Measurements from ENCODE around the gene NKX6-2. TPM values are rescaled to one million over a fixed set of nuclear protein-coding genes. Genes with fewer than 3 reads are reported as not detected.
"Not testable (repeated sequence)": the region's sequence is repeated elsewhere in the genome, so short reads cannot be mapped to it uniquely, and the experiment has no call there.

The NKX6-2 gene
- total RNA-seq, 1 donor from 2014 or later, result not detected

DNA sequence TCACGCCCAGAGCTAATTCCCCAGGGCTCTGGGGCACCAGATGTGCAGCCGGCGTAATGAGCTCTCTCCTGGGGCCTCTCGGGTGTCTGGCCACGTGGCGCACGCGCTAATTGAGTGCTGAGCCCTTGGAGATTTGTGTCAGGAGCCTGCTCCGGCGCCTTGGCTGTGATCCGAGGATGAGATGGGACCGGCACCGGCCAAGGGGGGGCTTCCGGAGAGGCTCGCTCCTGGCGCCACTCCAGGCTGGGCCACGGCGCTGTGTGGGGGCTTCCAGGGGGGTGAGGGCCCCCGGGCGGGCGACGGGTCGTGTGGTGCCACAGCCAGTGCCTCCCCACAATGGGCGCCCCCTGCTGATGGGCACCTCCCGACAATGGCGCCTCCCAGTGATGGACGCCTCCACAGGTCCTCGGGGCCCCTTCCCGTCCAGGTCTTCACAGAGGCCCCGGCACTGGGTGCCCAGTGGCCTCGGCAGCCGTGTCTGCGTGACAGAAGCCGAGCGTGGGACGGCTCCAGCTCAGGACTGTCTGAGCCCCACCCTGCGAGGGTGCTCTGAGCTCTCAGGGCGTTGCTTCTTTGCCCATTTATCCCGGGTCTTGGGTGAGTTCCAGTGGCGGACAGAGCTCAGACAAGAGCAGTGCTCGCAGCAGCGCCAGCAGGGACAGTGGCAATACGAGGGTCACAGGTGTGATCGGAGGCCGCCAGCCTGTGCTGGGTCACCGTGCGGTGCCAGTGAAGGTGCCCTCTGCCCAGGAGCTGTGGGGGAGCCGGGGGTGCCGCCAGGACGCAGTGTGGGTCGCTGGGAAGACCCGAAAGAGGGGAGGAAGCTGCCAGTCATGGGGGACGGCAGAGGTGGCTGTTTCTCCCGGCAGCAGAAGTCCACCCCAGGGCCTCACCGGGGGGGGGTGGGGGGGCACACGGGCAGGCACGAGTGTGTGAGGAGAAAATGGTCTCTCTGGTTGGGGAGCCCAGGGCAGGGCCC lies 8.2 kb upstream of the NKX6-2 start:
- Mint-ChIP-seq H3K27me3 (ENCODE audit: low read depth) (peaks cover 24% of the 10 kb centered on the region), H3K4me1 (ENCODE audit: low read depth) (no peaks in the 10 kb centered on the region), H3K9me3 (ENCODE audit: low read depth) (no peaks in the 10 kb centered on the region), H3K36me3 (ENCODE audit: low read depth) (no peaks in the 10 kb centered on the region), H3K4me3 (ENCODE audit: unreplicated experiment) (no peak overlapping the region), H3K27ac (ENCODE audit: unreplicated experiment) (no peak overlapping the region)
- TF ChIP-seq CTCF (IDR thresholded peaks at IDR 0.05), result no peak
- DNase-seq (ENCODE audit: low spot score), result no peak

DNA sequence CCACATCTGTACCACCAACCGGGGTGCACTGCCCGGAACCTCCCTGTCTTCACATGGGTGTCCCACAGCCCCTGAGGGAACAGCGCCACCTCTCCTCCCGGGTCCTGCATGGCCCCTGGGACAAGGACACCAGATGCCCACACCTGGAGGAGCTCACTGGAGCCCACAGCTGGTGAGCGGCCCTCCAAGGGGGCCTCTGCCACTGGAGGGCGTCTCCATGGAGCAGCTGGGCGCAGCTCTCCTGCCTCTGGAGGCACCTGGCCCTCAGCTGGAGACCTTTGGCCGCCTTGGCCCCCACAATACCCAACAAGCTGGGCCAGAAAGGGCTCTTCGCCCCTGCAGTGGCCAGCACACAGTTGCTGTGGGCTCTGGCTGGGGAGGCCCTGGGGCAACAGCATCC lies 7.3 kb upstream of the NKX6-2 start:
- no peak for DNase-seq (ENCODE audit: low spot score)
- Mint-ChIP-seq H3K36me3 (ENCODE audit: low read depth) (no peaks in the 10 kb centered on the region), H3K4me1 (ENCODE audit: low read depth) (no peaks in the 10 kb centered on the region), H3K4me3 (ENCODE audit: unreplicated experiment) (no peak overlapping the region), H3K27ac (ENCODE audit: unreplicated experiment) (no peak overlapping the region), H3K27me3 (ENCODE audit: low read depth) (peaks cover 24% of the 10 kb centered on the region), H3K9me3 (ENCODE audit: low read depth) (no peaks in the 10 kb centered on the region)
- no peak for TF ChIP-seq CTCF (IDR thresholded peaks at IDR 0.05)

DNA sequence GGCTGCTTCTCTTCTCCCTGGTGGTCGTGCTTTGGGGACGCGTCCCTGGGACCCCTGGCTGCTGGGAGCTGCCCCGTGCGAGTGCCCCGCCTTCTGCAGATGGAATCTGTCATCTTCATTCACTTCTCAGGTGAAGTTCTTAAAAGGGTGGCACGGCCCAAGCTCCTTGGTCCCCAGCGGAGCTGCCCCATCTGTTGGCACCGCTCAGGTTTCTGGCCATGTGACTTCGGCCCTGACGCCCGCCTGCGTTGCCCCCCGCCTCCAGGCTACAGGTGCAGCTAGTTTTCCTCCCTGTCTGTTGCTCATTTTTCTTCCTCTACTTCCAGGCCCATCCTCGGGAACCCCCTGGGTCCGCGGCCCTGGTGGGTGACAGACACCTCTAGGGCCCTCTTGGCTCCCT lies 6.8 kb upstream of the NKX6-2 start:
- Mint-ChIP-seq H3K36me3 (ENCODE audit: low read depth) (no peaks in the 10 kb centered on the region), H3K4me3 (ENCODE audit: unreplicated experiment) (no peak overlapping the region), H3K27me3 (ENCODE audit: low read depth) (peaks cover 24% of the 10 kb centered on the region), H3K4me1 (ENCODE audit: low read depth) (no peaks in the 10 kb centered on the region), H3K27ac (ENCODE audit: unreplicated experiment) (no peak overlapping the region), H3K9me3 (ENCODE audit: low read depth) (no peaks in the 10 kb centered on the region)
- DNase-seq (ENCODE audit: low spot score), result no peak
- no peak for TF ChIP-seq CTCF (IDR thresholded peaks at IDR 0.05)

- not testable (repeated sequence) for H3K27ac Mint-ChIP-seq (ENCODE audit: unreplicated experiment); H3K36me3 Mint-ChIP-seq (ENCODE audit: low read depth); H3K4me3 Mint-ChIP-seq (ENCODE audit: unreplicated experiment); DNase-seq (ENCODE audit: low spot score); H3K4me1 Mint-ChIP-seq (ENCODE audit: low read depth); H3K9me3 Mint-ChIP-seq (ENCODE audit: low read depth)
- peaks cover 20% of the 10 kb centered on the region for H3K27me3 Mint-ChIP-seq (ENCODE audit: low read depth)
These were observed 6.2 kb upstream of the NKX6-2 start for GRCh38 chr10:132792099-132792498.

DNA sequence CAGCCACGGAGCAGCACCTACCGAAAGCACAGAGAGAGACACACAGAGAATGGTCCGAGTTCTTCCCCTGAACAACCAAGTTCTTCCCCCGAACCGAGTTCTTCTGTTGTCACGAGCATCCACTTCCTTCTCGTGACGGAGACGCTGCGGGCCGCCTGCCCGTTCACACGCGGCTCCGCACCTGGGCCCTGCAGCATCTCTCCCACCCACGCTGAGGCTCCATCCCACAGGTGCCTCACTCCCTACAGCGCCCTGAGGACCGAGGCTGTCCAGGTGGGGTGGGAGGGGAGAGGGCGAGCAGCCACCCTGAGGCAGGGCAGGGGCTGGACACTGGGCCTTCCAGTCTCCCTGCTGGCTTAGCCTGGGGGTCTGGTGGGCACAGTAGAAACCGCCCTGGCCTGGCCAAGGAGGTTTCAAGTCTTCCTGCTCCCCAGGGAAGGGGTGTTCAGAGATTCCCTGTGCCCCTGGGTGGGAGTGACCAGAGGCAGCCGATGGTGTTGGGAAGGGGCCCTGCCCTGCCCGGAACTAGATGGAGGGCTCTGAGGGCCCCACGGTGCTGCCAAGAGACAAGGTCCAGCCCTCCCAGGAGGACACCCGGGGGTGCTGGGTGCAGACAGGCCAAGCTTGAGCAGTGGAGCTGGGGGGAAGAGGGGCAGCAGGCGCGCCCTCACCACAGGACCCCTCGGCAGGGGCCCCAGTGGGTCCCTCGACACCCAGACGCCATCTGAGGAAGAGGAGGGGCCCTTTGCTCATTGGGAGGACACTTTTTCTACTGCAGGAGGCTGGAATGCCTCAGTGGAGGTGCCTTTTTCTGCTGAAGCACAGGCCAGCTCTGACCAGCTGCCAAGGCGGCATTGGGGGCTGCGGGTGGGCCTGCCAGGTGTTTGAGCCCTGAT lies 5.2 kb upstream of the NKX6-2 start:
- no peaks in the 10 kb centered on the region for H3K4me1 Mint-ChIP-seq (ENCODE audit: low read depth)
- H3K4me3 Mint-ChIP-seq (ENCODE audit: unreplicated experiment), result no peak overlapping the region
- H3K27me3 Mint-ChIP-seq (ENCODE audit: low read depth), result peaks cover 17% of the 10 kb centered on the region
- H3K9me3 Mint-ChIP-seq (ENCODE audit: low read depth), result no peaks in the 10 kb centered on the region
- no peak for DNase-seq (ENCODE audit: low spot score)
- H3K36me3 Mint-ChIP-seq (ENCODE audit: low read depth), result no peaks in the 10 kb centered on the region
- H3K27ac Mint-ChIP-seq (ENCODE audit: unreplicated experiment), result no peak overlapping the region
- TF ChIP-seq CTCF (IDR thresholded peaks at IDR 0.05), result no peak

All from chondrocyte (in vitro differentiated cells).